ENCODE measurements around the gene PDZRN4.

The PDZRN4 gene

GRCh38 chr12:41242603-41243002 is 54.5 kb downstream of the PDZRN4 start:
- TF ChIP-seq CTCF (IDR thresholded peaks at IDR 0.05), result no peak

- no peak for TF ChIP-seq CTCF (IDR thresholded peaks at IDR 0.05)
These were observed 60.3 kb downstream of the PDZRN4 start for GRCh38 chr12:41248391-41248790.

GRCh38 chr12:41250748-41251147 is 62.6 kb downstream of the PDZRN4 start:
- no peak for TF ChIP-seq CTCF (IDR thresholded peaks at IDR 0.05)

GRCh38 chr12:41254004-41254914 is 66.1 kb downstream of the PDZRN4 start:
- no peak for TF ChIP-seq CTCF (IDR thresholded peaks at IDR 0.05)

- peak; percentile 60 for TF ChIP-seq CTCF (IDR thresholded peaks at IDR 0.05)
These were observed 76.2 kb downstream of the PDZRN4 start for GRCh38 chr12:41264281-41264680.

GRCh38 chr12:41269056-41269455 is 80.9 kb downstream of the PDZRN4 start:
- TF ChIP-seq CTCF (IDR thresholded peaks at IDR 0.05), result no peak

GRCh38 chr12:41271489-41271888 is 83.4 kb downstream of the PDZRN4 start:
- no peak for TF ChIP-seq CTCF (IDR thresholded peaks at IDR 0.05)

Data from LNCAP (cell line).